ENCODE results near the gene DIP2C. TPM values are rescaled to one million over a fixed set of nuclear protein-coding genes. Genes with fewer than 3 reads are reported as not detected.
"Not testable (repeated sequence)": the region's sequence is repeated elsewhere in the genome, so short reads cannot be mapped to it uniquely, and the experiment has no call there.

Gene DIP2C
- polyA plus RNA-seq, 1 donor: 21.6 TPM

GRCh38 chr10:451856-452255, 237.6 kb downstream of the DIP2C start:
- no peak for DNase-seq

DNA sequence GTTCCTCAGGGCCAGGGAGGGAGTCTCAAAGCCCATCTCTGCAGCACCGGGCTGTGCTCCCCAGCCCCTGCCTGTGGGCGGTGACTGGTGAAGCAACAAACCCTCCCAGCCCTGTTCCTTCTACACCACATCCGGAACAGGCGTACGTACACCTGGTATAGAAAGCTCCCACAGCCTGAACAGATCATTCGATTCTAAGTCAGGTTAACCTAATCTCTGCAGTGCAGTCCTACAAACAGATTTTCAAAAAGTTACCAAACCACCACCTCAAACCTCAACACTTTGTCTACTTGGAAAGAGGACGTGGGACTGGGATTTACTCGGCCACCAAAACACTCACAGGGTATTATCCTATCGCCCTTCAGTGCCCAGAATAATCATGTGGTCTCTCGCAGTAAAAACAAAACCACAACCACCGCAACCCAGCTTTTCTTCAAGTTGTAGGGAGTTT, 238.4 kb downstream of the DIP2C start:
- DNase-seq: no peak

- no peak for DNase-seq
Observed at GRCh38 chr10:450463-450862, 239.0 kb downstream of the DIP2C start.

GRCh38 chr10:449331-449730, 240.1 kb downstream of the DIP2C start:
- not testable (repeated sequence) for DNase-seq

DNA sequence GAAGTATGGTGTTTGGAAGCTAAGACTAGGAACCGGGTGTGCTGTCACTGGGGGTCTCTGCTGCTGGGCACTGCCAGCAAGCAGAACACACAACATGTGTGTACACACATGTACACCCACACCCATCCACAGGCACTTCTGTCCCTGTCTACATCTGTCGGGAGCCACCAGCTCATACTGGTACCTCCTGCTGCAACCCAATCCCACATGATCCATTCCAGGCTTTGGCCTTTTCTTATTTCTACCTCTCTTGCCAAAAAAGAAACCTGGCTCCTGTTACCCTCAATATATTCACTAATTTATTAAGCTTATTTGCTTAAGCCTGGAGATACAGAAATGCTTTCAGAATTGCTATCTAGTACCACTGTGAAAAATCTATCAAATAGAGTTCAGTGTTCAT, 246.0 kb downstream of the DIP2C start:
- no peak for DNase-seq

GRCh38 chr10:442209-442608, 247.3 kb downstream of the DIP2C start:
- no peak for DNase-seq

- DNase-seq: no peak
Observed at GRCh38 chr10:441659-442058, 247.8 kb downstream of the DIP2C start.

DNA sequence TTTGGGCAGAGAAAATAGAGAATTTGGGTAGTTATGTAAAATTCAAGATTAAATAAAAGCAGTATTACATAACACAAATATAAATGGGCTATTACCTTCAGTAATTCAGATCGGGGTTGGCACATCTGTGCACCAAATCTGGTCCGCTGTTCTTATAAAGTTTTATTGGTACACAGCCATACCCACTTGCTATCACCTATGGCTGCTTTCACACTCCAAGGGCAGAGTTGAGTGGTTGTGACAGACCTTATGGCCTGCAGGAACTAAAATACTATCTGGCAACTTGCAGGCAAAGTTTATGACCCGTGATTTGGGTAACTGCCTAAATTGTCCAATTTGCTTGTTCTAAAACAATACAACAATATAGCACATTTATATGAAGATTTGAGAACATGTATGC, 249.3 kb downstream of the DIP2C start:
- no peak for DNase-seq

DNA sequence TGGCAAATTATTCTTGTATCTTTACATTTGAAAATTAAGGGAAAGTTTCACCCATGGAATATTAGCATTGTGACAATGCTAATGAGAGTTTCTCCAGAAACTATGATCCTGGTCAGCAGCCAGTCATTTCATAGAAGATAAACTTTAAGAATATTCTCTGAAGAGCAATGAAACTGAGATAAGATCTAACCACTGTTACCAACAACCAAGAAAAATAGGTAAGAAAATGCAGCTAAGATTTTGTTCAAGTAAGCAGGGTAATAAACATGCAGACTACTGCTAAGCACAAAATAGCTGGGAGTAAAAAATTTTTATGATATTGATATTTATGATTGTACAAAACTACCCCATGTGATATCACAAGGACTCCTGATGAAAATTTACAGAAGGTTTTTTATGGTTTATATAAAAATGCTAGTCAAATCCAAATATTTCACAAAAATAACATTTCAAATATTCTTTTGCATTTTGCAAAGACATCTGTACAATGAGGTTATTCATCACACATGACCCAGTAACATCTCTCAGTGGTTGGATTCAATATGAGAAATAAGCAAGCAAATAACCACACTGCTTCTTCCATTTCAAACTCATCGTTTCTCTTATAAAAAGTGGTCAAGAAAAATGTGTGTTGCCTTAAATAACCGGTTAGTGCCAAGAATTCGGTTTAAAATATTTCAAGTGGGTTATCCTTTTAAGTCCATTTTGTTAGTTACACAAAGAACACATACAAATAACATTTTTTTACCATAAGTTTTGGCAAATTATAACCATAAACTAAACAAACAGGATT, 251.6 kb downstream of the DIP2C start:
- no peak for DNase-seq

DNA sequence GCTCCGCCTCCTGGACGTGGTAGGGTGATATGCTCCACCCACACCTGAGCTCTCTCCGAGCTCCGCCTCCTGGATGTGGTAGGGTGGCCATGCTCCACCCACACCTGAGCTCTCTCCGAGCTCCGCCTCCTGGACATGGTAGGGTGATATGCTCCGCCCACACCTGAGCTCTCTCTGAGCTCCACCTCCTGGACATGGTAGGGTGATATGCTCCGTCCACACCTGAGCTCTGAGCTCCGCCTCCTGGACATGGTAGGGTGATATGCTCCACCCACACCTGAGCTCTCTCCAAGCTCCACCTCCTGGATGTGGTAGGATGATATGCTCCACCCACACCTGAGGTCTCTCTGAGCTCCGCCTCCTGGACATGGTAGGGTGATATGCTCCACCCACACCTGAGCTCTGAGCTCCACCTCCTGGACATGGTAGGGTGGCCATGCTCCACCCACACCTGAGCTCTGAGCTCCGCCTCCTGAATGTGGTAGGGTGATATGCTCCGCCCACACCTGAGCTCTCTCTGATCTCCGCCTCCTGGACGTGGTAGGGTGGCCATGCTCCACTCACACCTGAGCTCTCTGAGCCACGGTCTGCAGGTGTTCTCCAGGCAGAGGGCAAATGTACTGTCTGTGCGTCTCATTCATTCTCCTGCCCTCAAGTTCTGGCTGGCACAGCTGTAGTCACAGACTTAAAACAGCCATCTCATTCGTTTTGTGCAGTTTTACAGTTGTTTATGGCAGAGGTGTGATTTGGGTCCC, 252.4 kb downstream of the DIP2C start:
- no peak for DNase-seq

GRCh38 chr10:436013-436697, 253.3 kb downstream of the DIP2C start:
- no peak for DNase-seq

DNA sequence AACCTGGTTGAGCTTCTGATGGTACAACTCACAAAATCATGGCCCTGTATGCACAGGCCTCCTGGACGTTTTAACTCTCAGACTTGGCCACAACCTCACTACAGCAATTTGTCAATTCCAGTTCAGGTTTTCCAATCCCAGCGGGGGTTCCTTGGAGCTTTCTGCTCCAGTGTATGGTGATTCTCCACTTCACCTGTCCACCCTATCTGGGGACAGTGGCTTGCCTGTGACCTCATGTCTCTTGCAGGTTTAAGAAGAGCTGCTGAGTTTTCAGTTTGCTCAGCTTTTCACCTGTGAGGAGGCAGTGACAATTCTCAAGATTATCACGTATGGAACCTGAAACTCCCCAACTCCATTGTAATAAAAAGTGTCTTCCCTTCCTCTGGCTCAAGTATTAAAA, 254.1 kb downstream of the DIP2C start:
- no peak for DNase-seq

DNA sequence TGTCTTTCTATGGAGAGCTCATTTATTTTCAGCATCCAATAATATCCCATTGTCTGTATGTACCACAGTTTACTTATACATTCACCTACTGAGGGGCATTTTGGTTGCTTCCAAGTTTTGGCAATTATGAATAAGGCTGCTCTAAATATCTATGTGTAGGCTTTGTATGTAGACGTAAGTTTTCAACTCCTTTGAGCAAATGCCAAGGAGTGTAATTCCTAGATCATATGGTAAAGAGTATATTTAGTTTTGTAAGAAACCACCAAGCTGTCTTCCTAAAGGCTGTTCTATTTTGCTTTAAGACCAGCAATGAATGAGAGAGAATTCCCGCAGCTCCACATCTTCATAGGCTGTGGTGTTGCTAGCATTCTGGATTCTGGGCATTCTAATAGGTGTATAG, 259.8 kb downstream of the DIP2C start:
- DNase-seq: no peak

- no peak for DNase-seq
Observed at GRCh38 chr10:427761-428519, 261.5 kb downstream of the DIP2C start.

DNA sequence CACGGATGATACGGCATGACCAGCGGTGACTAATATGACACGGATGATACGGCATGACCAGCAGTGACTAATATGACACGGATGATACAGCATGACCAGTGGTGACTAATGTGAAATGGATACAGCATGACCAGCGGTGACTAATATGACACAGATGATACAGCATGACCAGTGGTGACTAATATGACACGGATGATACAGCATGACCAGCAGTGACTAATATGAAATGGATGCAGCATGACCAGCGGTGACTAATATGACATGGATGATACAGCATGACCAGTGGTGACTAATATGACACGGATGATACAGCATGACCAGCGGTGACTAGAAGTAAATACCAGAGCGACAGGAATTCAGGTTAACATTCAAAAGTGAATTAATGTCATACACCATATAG, 264.1 kb downstream of the DIP2C start:
- DNase-seq: not testable (repeated sequence)

DNA sequence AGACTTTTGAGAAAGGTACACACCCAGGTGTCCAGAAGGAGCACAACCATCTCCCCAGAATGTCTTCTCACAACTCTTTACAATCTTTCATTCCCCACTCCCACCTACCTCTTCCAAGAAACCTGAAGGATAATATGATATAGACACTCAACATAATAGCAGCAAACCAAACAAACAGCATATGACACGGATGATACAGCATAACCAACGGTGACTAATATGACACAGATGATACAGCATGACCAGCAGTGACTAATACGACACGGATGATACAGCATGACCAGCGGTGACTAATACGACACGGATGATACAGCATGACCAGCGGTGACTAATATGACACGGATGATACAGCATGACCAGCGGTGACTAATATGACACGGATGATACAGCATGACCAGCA, 264.7 kb downstream of the DIP2C start:
- DNase-seq: not testable (repeated sequence)

DNA sequence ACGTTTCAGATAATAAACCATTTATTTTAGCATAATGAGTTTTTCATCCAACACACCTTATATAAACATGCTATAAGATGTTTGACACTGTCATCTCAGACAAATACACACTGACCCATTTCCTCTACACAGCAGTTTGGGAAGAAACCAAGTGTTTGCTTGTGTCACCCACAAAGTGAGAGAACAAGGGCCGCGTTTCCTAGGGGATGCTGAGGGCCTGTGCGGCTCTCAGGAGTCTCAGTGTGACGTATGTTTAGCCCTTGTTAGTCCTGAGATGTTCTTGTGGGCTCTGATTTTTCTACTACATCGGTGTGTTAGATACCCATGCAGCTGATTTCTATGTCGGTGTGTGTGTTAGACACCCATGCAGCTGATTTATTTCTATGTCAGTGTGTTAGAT, 266.3 kb downstream of the DIP2C start:
- DNase-seq: no peak

DNA sequence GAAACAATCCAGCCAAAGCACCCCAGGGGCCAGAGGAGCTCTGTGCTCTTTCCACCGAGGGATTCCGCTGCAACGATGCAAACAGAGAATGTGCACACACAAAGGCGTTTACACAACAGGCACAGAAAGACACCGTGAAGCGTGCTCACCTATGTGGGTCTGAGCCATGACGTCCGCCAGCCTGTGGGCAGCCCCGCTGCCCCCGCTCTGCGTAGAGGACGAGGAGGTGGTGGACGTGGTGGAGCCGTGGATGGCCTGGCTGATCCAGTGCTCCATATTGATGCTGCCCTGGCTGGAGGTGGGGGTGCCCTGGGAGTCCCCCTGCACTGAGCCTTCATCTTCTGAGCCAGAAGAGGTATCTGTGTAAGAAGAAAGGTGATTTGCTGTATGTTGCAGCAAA, 266.8 kb downstream of the DIP2C start:
- no peak for DNase-seq

GRCh38 chr10:422241-422640, 267.2 kb downstream of the DIP2C start:
- peak; percentile 14 for DNase-seq

- DNase-seq: no peak
Observed at GRCh38 chr10:421170-421569, 268.3 kb downstream of the DIP2C start.

- no peak for DNase-seq
Observed at GRCh38 chr10:420154-421121, 269.0 kb downstream of the DIP2C start.
